Liver (tissue), 3 donors: Measurements from ENCODE around the gene XXYLT1.

Experiments used
- ATF3 ChIP-seq: IDR thresholded peaks from 2 replicates; pipeline ENCODE4 v1.6.1; 2016; ENCODE audit warnings: antibody characterized with exemption
- CTCF ChIP-seq: fragments of 150-350 bp; IDR thresholded peaks from 2 replicates; pipeline ENCODE4 v1.5.1; 2017; ENCODE audit warnings: improper control_type of control experiment, low read depth, low read length; ENCODE audit not compliant: missing input control
- EGR1 ChIP-seq, 2 donors: IDR thresholded peaks; 2 replicates each; pipeline ENCODE4 v1.6.1; 2016 to 2018; ENCODE audit warnings: antibody characterized with exemption in 2 of 2, low read depth in 2 of 2
- GABPA ChIP-seq, 2 donors: IDR thresholded peaks in 1 of 2; conservative IDR thresholded peaks in 1 of 2; 2 replicates each; pipeline ENCODE4 v1.6.1; 2016; ENCODE audit warnings: antibody characterized with exemption in 2 of 2, mild to moderate bottlenecking in 1 of 2, moderate library complexity in 1 of 2
- MAX ChIP-seq: IDR thresholded peaks from 2 replicates; pipeline ENCODE4 v1.6.1; 2016; ENCODE audit warnings: antibody characterized with exemption
- REST ChIP-seq: IDR thresholded peaks from 2 replicates; pipeline ENCODE4 v1.6.1; 2016; ENCODE audit warnings: antibody characterized with exemption, mild to moderate bottlenecking
- RXRA ChIP-seq, 2 donors: IDR thresholded peaks; 2 replicates each; pipeline ENCODE4 v1.6.1; 2017 to 2018; ENCODE audit warnings: antibody characterized with exemption in 2 of 2, mild to moderate bottlenecking in 1 of 2
- TAF1 ChIP-seq: conservative IDR thresholded peaks from 2 replicates; pipeline ENCODE4 v1.6.1; 2016; ENCODE audit warnings: antibody characterized with exemption, mild to moderate bottlenecking
- YY1 ChIP-seq: IDR thresholded peaks from 2 replicates; pipeline ENCODE4 v1.6.1; 2016; ENCODE audit warnings: antibody characterized with exemption, mild to moderate bottlenecking
- ZBTB33 ChIP-seq: IDR thresholded peaks from 2 replicates; pipeline ENCODE4 v1.6.1; 2016; ENCODE audit warnings: antibody characterized with exemption
- donor health status: healthy.
- donor health status: healthy.

- no peak for TF ChIP-seq CTCF
- TF ChIP-seq YY1 = no peak
- no peak for TF ChIP-seq GABPA (IDR thresholded peaks at IDR 0.05 in 1 of 2, conservative IDR thresholded peaks at IDR 0.05 in 1 of 2)
- no peak for TF ChIP-seq EGR1 (IDR thresholded peaks at IDR 0.05; ENCODE audit: low read depth in 2 of 2)
- no peak for TF ChIP-seq ATF3
- no peak for TF ChIP-seq ZBTB33
- TF ChIP-seq TAF1 = no peak
- no peak for TF ChIP-seq REST
- no peak for TF ChIP-seq MAX
- no peak for TF ChIP-seq RXRA (IDR thresholded peaks at IDR 0.05)
Observed at GRCh38 chr3:195171093-195171873, 99.7 kb downstream of the XXYLT1 start.
